ENCODE measurements around the gene CMTM1.

The CMTM1 gene

DNA sequence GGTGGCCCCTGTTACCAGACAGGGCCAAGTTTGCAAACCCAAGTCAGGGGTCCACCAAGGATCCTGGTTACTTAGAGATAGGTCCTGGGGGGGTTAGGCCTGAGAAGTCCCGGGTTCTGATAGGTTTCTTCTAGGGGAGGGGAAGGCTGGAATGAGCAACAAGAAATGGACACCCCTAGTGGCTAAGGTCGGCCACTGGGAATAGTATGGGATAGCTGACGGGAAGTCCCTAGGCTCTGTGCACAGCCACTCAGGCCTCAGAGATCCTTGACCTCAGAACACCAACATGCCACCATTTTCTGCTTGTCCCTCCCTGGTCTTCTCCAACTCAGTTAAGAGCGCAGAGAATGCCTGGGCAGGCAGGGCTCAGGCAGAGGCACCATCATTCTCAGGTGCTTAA lies 29.7 kb upstream of the CMTM1 start:
- H3K9ac ChIP-seq (ENCODE audit: low read length), result no peak overlapping the region
- no peak for DNase-seq
- TF ChIP-seq, protein P1, sequence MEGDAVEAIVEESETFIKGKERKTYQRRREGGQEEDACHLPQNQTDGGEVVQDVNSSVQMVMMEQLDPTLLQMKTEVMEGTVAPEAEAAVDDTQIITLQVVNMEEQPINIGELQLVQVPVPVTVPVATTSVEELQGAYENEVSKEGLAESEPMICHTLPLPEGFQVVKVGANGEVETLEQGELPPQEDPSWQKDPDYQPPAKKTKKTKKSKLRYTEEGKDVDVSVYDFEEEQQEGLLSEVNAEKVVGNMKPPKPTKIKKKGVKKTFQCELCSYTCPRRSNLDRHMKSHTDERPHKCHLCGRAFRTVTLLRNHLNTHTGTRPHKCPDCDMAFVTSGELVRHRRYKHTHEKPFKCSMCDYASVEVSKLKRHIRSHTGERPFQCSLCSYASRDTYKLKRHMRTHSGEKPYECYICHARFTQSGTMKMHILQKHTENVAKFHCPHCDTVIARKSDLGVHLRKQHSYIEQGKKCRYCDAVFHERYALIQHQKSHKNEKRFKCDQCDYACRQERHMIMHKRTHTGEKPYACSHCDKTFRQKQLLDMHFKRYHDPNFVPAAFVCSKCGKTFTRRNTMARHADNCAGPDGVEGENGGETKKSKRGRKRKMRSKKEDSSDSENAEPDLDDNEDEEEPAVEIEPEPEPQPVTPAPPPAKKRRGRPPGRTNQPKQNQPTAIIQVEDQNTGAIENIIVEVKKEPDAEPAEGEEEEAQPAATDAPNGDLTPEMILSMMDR (IDR thresholded peaks at IDR 0.05; ENCODE audit: low read length), result no peak
- no peak for TF ChIP-seq EZH2 (optimal IDR thresholded peaks at IDR 0.05; ENCODE audit: low read depth, low read length)
- no peak for TF ChIP-seq EZH2phosphoT487 (IDR thresholded peaks at IDR 0.05; ENCODE audit: low read length)

DNA sequence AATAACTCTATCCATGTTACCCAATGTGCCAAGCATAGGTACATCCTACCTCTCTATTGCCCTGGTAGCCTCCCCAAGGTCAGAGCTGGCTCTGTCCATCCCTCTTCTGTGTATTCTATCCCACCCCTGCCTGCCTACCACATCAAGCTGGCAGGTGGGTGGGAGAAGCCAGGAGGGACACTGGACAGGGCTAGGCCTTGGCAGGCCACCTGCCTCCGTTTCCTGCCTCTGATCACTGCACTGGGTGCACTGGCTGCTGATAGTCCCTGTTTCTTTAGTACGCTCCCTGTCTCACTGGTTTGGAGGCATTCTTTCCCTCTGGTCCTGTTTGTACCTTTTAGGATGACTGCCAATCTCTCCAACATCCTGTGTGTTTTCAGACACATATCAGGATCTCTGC lies 29.0 kb upstream of the CMTM1 start:
- H3K9ac ChIP-seq (ENCODE audit: low read length), result no peak overlapping the region
- H3K9me2 ChIP-seq (replicated peaks; ENCODE audit: insufficient read depth, low read length), result no peaks in the 10 kb centered on the region
- no peaks in the 10 kb centered on the region for H3K79me2 ChIP-seq (ENCODE audit: low read length)
- no peak for DNase-seq
- H3K27me3 ChIP-seq (replicated peaks; ENCODE audit: insufficient read depth, low read length), result no peaks in the 10 kb centered on the region
- no peak overlapping the region for H3K4me3 ChIP-seq (ENCODE audit: low read length)
- H3K9me3 ChIP-seq (replicated peaks; ENCODE audit: insufficient read depth, low read length), result no peaks in the 10 kb centered on the region
- H3K4me2 ChIP-seq (ENCODE audit: low read depth, low read length), result no peak overlapping the region
- TF ChIP-seq, protein P1 (IDR thresholded peaks at IDR 0.05; ENCODE audit: low read length), result no peak
- no peak for TF ChIP-seq EZH2phosphoT487 (IDR thresholded peaks at IDR 0.05; ENCODE audit: low read length)
- no peak for TF ChIP-seq EZH2 (optimal IDR thresholded peaks at IDR 0.05; ENCODE audit: low read depth, low read length)
- no peaks in the 10 kb centered on the region for H3K36me3 ChIP-seq (replicated peaks; ENCODE audit: insufficient read depth, low read length)
- H3K27ac ChIP-seq (ENCODE audit: low read length), result no peak overlapping the region
- H2AFZ ChIP-seq (ENCODE audit: low read length), result no peak overlapping the region
- H3F3A ChIP-seq (ENCODE audit: insufficient read depth, low read length), result peaks cover 12% of the 10 kb centered on the region
- H4K20me1 ChIP-seq (ENCODE audit: insufficient read depth, low read length), result no peaks in the 10 kb centered on the region
- H3K4me1 ChIP-seq (ENCODE audit: low read length), result peaks cover 30% of the 10 kb centered on the region

More for the DNA sequence above, 29.7 kb upstream of the CMTM1 start:
- Histone ChIP-seq H3K36me3 (replicated peaks; ENCODE audit: insufficient read depth, low read length) (no peaks in the 10 kb centered on the region), H3K4me1 (ENCODE audit: low read length) (peaks cover 26% of the 10 kb centered on the region), H3K4me3 (ENCODE audit: low read length) (no peak overlapping the region), H3F3A (ENCODE audit: insufficient read depth, low read length) (peaks cover 12% of the 10 kb centered on the region), H3K27ac (ENCODE audit: low read length) (no peak overlapping the region), H3K9me2 (replicated peaks; ENCODE audit: insufficient read depth, low read length) (no peaks in the 10 kb centered on the region), H4K20me1 (ENCODE audit: insufficient read depth, low read length) (no peaks in the 10 kb centered on the region), H3K4me2 (ENCODE audit: low read depth, low read length) (no peak overlapping the region), H3K9me3 (replicated peaks; ENCODE audit: insufficient read depth, low read length) (no peaks in the 10 kb centered on the region), H2AFZ (ENCODE audit: low read length) (no peak overlapping the region), H3K27me3 (replicated peaks; ENCODE audit: insufficient read depth, low read length) (no peaks in the 10 kb centered on the region), H3K79me2 (ENCODE audit: low read length) (no peaks in the 10 kb centered on the region)

DNA sequence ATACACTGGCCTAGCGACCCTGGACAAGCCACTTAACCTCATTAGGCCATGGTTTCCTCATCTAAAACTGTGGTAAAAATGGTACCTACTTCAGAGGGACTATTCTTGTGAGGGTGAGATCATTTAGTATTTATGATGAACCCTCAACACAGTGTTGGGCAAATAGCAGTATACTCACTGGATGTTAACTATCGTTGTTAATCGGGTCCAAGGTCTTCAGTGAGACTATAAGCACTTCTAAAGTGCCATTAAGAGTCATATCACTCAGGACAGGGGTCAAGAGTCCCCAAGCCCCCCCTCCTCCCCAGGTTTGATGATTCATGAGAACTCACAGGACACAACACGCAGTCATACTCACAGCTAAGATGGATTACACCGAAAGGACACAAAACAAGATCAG lies 27.3 kb upstream of the CMTM1 start:
- Histone ChIP-seq H3K4me1 (ENCODE audit: low read length) (peaks cover 33% of the 10 kb centered on the region), H3K9ac (ENCODE audit: low read length) (no peak overlapping the region), H3K4me2 (ENCODE audit: low read depth, low read length) (no peak overlapping the region), H3K4me3 (ENCODE audit: low read length) (no peak overlapping the region), H3K79me2 (ENCODE audit: low read length) (0 out of 2 replicates have a peak, but pooled peaks cover 4% of the 10 kb centered on the region), H4K20me1 (ENCODE audit: insufficient read depth, low read length) (no peaks in the 10 kb centered on the region), H3K9me2 (replicated peaks; ENCODE audit: insufficient read depth, low read length) (no peaks in the 10 kb centered on the region), H3K27me3 (replicated peaks; ENCODE audit: insufficient read depth, low read length) (no peaks in the 10 kb centered on the region), H3K9me3 (replicated peaks; ENCODE audit: insufficient read depth, low read length) (no peaks in the 10 kb centered on the region), H3F3A (ENCODE audit: insufficient read depth, low read length) (peaks cover 12% of the 10 kb centered on the region), H2AFZ (ENCODE audit: low read length) (no peak overlapping the region), H3K36me3 (replicated peaks; ENCODE audit: insufficient read depth, low read length) (no peaks in the 10 kb centered on the region), H3K27ac (ENCODE audit: low read length) (no peak overlapping the region; the same call in 1 of the 2 replicates)
- DNase-seq, result no peak
- TF ChIP-seq EZH2phosphoT487 (IDR thresholded peaks at IDR 0.05; ENCODE audit: low read length) (no peak), EZH2 (optimal IDR thresholded peaks at IDR 0.05; ENCODE audit: low read depth, low read length) (no peak)
- TF ChIP-seq, protein P1 (IDR thresholded peaks at IDR 0.05; ENCODE audit: low read length), result no peak
